ENCODE data around the gene COLGALT1. TPM values are rescaled to one million over a fixed set of nuclear protein-coding genes. Genes with fewer than 3 reads are reported as not detected.

The COLGALT1 gene
- total and polyA plus RNA-seq, 9 of the 15 experiments (the other 6 are each of a cell fraction or from before 2014, with no cell fraction given), result 4.9 to 119 (median 82.6) TPM

- no peak for TF ChIP-seq HINFP (tag; conservative IDR thresholded peaks at IDR 0.05; ENCODE audit: low read depth)
- TF ChIP-seq MECOM (CRISPR knock-in tag; IDR thresholded peaks at IDR 0.05), result no peak
- TF ChIP-seq FOXA1 (IDR thresholded peaks at IDR 0.05; ENCODE audit: borderline replicate concordance), result no peak
- peak; percentile 81 to 92 for TF ChIP-seq E2F6 (IDR thresholded peaks at IDR 0.05; ENCODE audit: borderline replicate concordance in 1 of 2, extremely low read depth in 1 of 2, insufficient read depth in 1 of 2, insufficient read length in 1 of 2, low read depth in 1 of 2, low read length in 1 of 2, poor library complexity in 1 of 2, severe bottlenecking in 1 of 2)
- TF ChIP-seq NFXL1 (CRISPR knock-in tag; IDR thresholded peaks at IDR 0.05), result no peak
- TF ChIP-seq KLF1 (tag; IDR thresholded peaks at IDR 0.05), result peak; percentile 45; the same call in 1 of the 2 replicates
- peak; percentile 38 for TF ChIP-seq REST (IDR thresholded peaks at IDR 0.05; ENCODE audit: borderline replicate concordance)
- TF ChIP-seq REST (CRISPR knock-in tag; IDR thresholded peaks at IDR 0.05; ENCODE audit: low read depth), result peak; percentile 28; the same call in 1 of the 2 replicates
- no peak for TF ChIP-seq RBM17 (IDR thresholded peaks at IDR 0.05; ENCODE audit: borderline replicate concordance, low read depth, low read length)
- TF ChIP-seq NEUROD1 (IDR thresholded peaks at IDR 0.05; ENCODE audit: borderline replicate concordance, low read depth, low read length, partially characterized antibody), result peak; percentile 77
- no peak for TF ChIP-seq PYGO2 (tag; IDR thresholded peaks at IDR 0.05)
- TF ChIP-seq ZNF239 (CRISPR knock-in tag; IDR thresholded peaks at IDR 0.05), result no peak
- peak; percentile 74 for TF ChIP-seq CREB3L1 (IDR thresholded peaks at IDR 0.05; ENCODE audit: borderline replicate concordance, low read depth)
- TF ChIP-seq SIN3B (IDR thresholded peaks at IDR 0.05; ENCODE audit: low read depth), result peak; percentile 77
- no peak for TF ChIP-seq MAFK (IDR thresholded peaks at IDR 0.05; ENCODE audit: low read length)
- TF ChIP-seq YBX1 (IDR thresholded peaks at IDR 0.05), result no peak
Observed at GRCh38 chr19:17555480-17555928, at the start of gene COLGALT1 (continued).

Data from K562 (cell line).